ENCODE results near the gene PRSS8.

Gene PRSS8

GRCh38 chr16:31129568-31130335, 5.8 kb downstream of the PRSS8 start:
- H3K27me3 ChIP-seq (ENCODE audit: insufficient read depth, low read length) = no peaks in the 10 kb centered on the region
- no peak overlapping the region for H3K4me3 ChIP-seq (ENCODE audit: low read length)
- H2AFZ ChIP-seq (ENCODE audit: low read depth, low read length) = no peak overlapping the region
- H3K36me3 ChIP-seq (ENCODE audit: insufficient read depth, low read length) = peaks cover 42% of the 10 kb centered on the region
- no peaks in the 10 kb centered on the region for H3K9me3 ChIP-seq (ENCODE audit: low read length)
- peaks cover 8% of the 10 kb centered on the region for H3K4me1 ChIP-seq (ENCODE audit: insufficient read depth, low read length)

GRCh38 chr16:31128711-31129567, 6.6 kb downstream of the PRSS8 start:
- peaks cover 4% of the 10 kb centered on the region for H3K4me1 ChIP-seq (ENCODE audit: insufficient read depth, low read length)
- no peak overlapping the region for H3K4me3 ChIP-seq (ENCODE audit: low read length)
- H3K9me3 ChIP-seq (ENCODE audit: low read length) = no peaks in the 10 kb centered on the region
- H3K27me3 ChIP-seq (ENCODE audit: insufficient read depth, low read length) = no peaks in the 10 kb centered on the region
- H2AFZ ChIP-seq (ENCODE audit: low read depth, low read length) = no peak overlapping the region
- peaks cover 45% of the 10 kb centered on the region for H3K36me3 ChIP-seq (ENCODE audit: insufficient read depth, low read length)

GRCh38 chr16:31127182-31127581, 8.3 kb downstream of the PRSS8 start:
- H3K36me3 ChIP-seq (ENCODE audit: insufficient read depth, low read length) = peaks cover 49% of the 10 kb centered on the region
- H3K9me3 ChIP-seq (ENCODE audit: low read length) = no peaks in the 10 kb centered on the region
- H3K4me1 ChIP-seq (ENCODE audit: insufficient read depth, low read length) = no peaks in the 10 kb centered on the region
- H3K27me3 ChIP-seq (ENCODE audit: insufficient read depth, low read length) = no peaks in the 10 kb centered on the region
- no peak overlapping the region for H2AFZ ChIP-seq (ENCODE audit: low read depth, low read length)
- H3K4me3 ChIP-seq (ENCODE audit: low read length) = no peak overlapping the region

- Histone ChIP-seq H3K4me3 (ENCODE audit: low read length) (no peak overlapping the region), H3K27me3 (ENCODE audit: insufficient read depth, low read length) (no peaks in the 10 kb centered on the region), H2AFZ (ENCODE audit: low read depth, low read length) (no peak overlapping the region), H3K4me1 (ENCODE audit: insufficient read depth, low read length) (no peaks in the 10 kb centered on the region), H3K9me3 (ENCODE audit: low read length) (no peaks in the 10 kb centered on the region), H3K36me3 (ENCODE audit: insufficient read depth, low read length) (peaks cover 51% of the 10 kb centered on the region)
Measured at GRCh38 chr16:31125844-31126243, 9.7 kb downstream of the PRSS8 start.

GRCh38 chr16:31120129-31120528, 15.4 kb downstream of the PRSS8 start:
- Histone ChIP-seq H3K27me3 (ENCODE audit: insufficient read depth, low read length) (no peaks in the 10 kb centered on the region), H2AFZ (ENCODE audit: low read depth, low read length) (no peak overlapping the region), H3K36me3 (ENCODE audit: insufficient read depth, low read length) (peaks cover 42% of the 10 kb centered on the region), H3K4me3 (ENCODE audit: low read length) (no peak overlapping the region), H3K4me1 (ENCODE audit: insufficient read depth, low read length) (peaks cover 7% of the 10 kb centered on the region), H3K9me3 (ENCODE audit: low read length) (no peaks in the 10 kb centered on the region)

GRCh38 chr16:31118223-31119155, 17.0 kb downstream of the PRSS8 start:
- H3K27me3 ChIP-seq (ENCODE audit: insufficient read depth, low read length) = no peaks in the 10 kb centered on the region
- H2AFZ ChIP-seq (ENCODE audit: low read depth, low read length) = no peak overlapping the region
- H3K9me3 ChIP-seq (ENCODE audit: low read length) = no peaks in the 10 kb centered on the region
- peak overlapping the region; percentile 60 for H3K4me3 ChIP-seq (ENCODE audit: low read length)
- H3K36me3 ChIP-seq (ENCODE audit: insufficient read depth, low read length) = peaks cover 32% of the 10 kb centered on the region
- H3K4me1 ChIP-seq (ENCODE audit: insufficient read depth, low read length) = peaks cover 7% of the 10 kb centered on the region

GRCh38 chr16:31117384-31118222, 17.9 kb downstream of the PRSS8 start, which contains the start of gene KAT8:
KAT8 (plus strand) TSS chr16:31117664; CDS start chr16:31117682, 18 bp downstream.
- Histone ChIP-seq H3K9me3 (ENCODE audit: low read length) (no peaks in the 10 kb centered on the region), H3K4me3 (ENCODE audit: low read length) (peak within 1 kb of the TSS; percentile 60), H3K36me3 (ENCODE audit: insufficient read depth, low read length) (peaks cover 35% of the 10 kb centered on the region), H3K4me1 (ENCODE audit: insufficient read depth, low read length) (peaks cover 7% of the 10 kb centered on the region), H3K27me3 (ENCODE audit: insufficient read depth, low read length) (no peaks in the 10 kb centered on the region), H2AFZ (ENCODE audit: low read depth, low read length) (no peak within 1 kb of the TSS)

- Histone ChIP-seq H3K27me3 (ENCODE audit: insufficient read depth, low read length) (no peaks in the 10 kb centered on the region), H3K36me3 (ENCODE audit: insufficient read depth, low read length) (peaks cover 34% of the 10 kb centered on the region), H3K4me1 (ENCODE audit: insufficient read depth, low read length) (peaks cover 7% of the 10 kb centered on the region), H2AFZ (ENCODE audit: low read depth, low read length) (no peak overlapping the region), H3K9me3 (ENCODE audit: low read length) (no peaks in the 10 kb centered on the region), H3K4me3 (ENCODE audit: low read length) (no peak overlapping the region)
Measured at GRCh38 chr16:31114468-31114867, 21.1 kb downstream of the PRSS8 start.

- Histone ChIP-seq H3K27me3 (ENCODE audit: insufficient read depth, low read length) (no peaks in the 10 kb centered on the region), H3K9me3 (ENCODE audit: low read length) (no peaks in the 10 kb centered on the region), H2AFZ (ENCODE audit: low read depth, low read length) (no peak overlapping the region), H3K4me1 (ENCODE audit: insufficient read depth, low read length) (peaks cover 7% of the 10 kb centered on the region), H3K4me3 (ENCODE audit: low read length) (no peak overlapping the region), H3K36me3 (ENCODE audit: insufficient read depth, low read length) (peaks cover 33% of the 10 kb centered on the region)
Measured at GRCh38 chr16:31113121-31114120, 22.1 kb downstream of the PRSS8 start.

- H3K27me3 ChIP-seq (ENCODE audit: insufficient read depth, low read length) = no peaks in the 10 kb centered on the region
- peaks cover 2% of the 10 kb centered on the region for H3K4me1 ChIP-seq (ENCODE audit: insufficient read depth, low read length)
Measured at GRCh38 chr16:31112711-31113110, 22.8 kb downstream of the PRSS8 start.

GRCh38 chr16:31111881-31112466, 23.6 kb downstream of the PRSS8 start:
- peaks cover 2% of the 10 kb centered on the region for H3K4me1 ChIP-seq (ENCODE audit: insufficient read depth, low read length)
- no peaks in the 10 kb centered on the region for H3K9me3 ChIP-seq (ENCODE audit: low read length)
- H3K4me3 ChIP-seq (ENCODE audit: low read length) = no peak overlapping the region
- peaks cover 33% of the 10 kb centered on the region for H3K36me3 ChIP-seq (ENCODE audit: insufficient read depth, low read length)
- no peaks in the 10 kb centered on the region for H3K27me3 ChIP-seq (ENCODE audit: insufficient read depth, low read length)
- no peak overlapping the region for H2AFZ ChIP-seq (ENCODE audit: low read depth, low read length)

More at GRCh38 chr16:31112711-31113110, 22.8 kb downstream of the PRSS8 start:
- no peak overlapping the region for H3K4me3 ChIP-seq (ENCODE audit: low read length)
- H3K36me3 ChIP-seq (ENCODE audit: insufficient read depth, low read length) = peaks cover 33% of the 10 kb centered on the region
- no peak overlapping the region for H2AFZ ChIP-seq (ENCODE audit: low read depth, low read length)
- no peaks in the 10 kb centered on the region for H3K9me3 ChIP-seq (ENCODE audit: low read length)
